Gastroesophageal sphincter (tissue), 3 donors: ENCODE results near the gene TICAM1.

Experiments
- CTCF ChIP-seq, 4 experiments: fragments of 200-600 bp in 2 of 4; fragments of 450-650 bp in 2 of 4; sonication (generic) in 1 of 4; IDR thresholded peaks; one replicate each; pipeline ENCODE4 v1.5.1; 2017 to 2019; ENCODE audit warnings: antibody characterized with exemption in 4 of 4, mild to moderate bottlenecking in 2 of 4, moderate library complexity in 2 of 4
- EP300 ChIP-seq: sonication (generic); formaldehyde crosslinking; IDR thresholded peaks from one replicate; pipeline ENCODE4 v1.6.1; 2017; ENCODE audit warnings: antibody characterized with exemption, mild to moderate bottlenecking
- POLR2A ChIP-seq, 2 donors: fragments of 450-650 bp; IDR thresholded peaks; one replicate each; pipeline ENCODE4 v1.6.1; 2017; ENCODE audit warnings: antibody characterized with exemption in 2 of 2, mild to moderate bottlenecking in 2 of 2, moderate library complexity in 1 of 2
- POLR2AphosphoS5 ChIP-seq: sonication (generic); formaldehyde crosslinking; IDR thresholded peaks from one replicate; pipeline ENCODE4 v1.6.1; 2017; ENCODE audit warnings: antibody characterized with exemption

GRCh38 chr19:4780860-4781259 lies 50.7 kb downstream of the TICAM1 start:
- TF ChIP-seq CTCF (IDR thresholded peaks at IDR 0.05) = no peak
- TF ChIP-seq POLR2AphosphoS5 = no peak
- no peak for TF ChIP-seq POLR2A (IDR thresholded peaks at IDR 0.05)
- no peak for TF ChIP-seq EP300
